ENCODE measurements around the gene ARF3. TPM values are rescaled to one million over a fixed set of nuclear protein-coding genes. Genes with fewer than 3 reads are reported as not detected.

ARF3 gene
- polyA plus RNA-seq (ENCODE audit: low read depth in 6 of 6) = 10 to 100 TPM; 21.7 to 40.3 (median 25.8) TPM

- DNase-seq (peak; percentile 89), ATAC-seq (ENCODE audit: low read depth in 2 of 2) (peak; percentile 88 to 89)
- Mint-ChIP-seq H3K9me3 (no peaks in the 10 kb centered on the region), H3K27ac (peak within 1 kb of the TSS; percentile 89 to 97 (median 94)), H3K4me3 (peak within 1 kb of the TSS; percentile 94 to 99 (median 96)), H3K27me3 (peaks cover 4 to 16% (median 14%) of the 10 kb centered on the region in 3 donors), H3K36me3 (no peaks in the 10 kb centered on the region), H3K4me1 (peaks cover 42 to 54% (median 45%) of the 10 kb centered on the region in 3 donors)
Observed at GRCh38 chr12:48957141-48958048, at the start of gene ARF3. TSS of gene ARF3 (minus strand) at chr12:48957487. CDS start at chr12:48941095, 16,392 bp downstream.

DNA sequence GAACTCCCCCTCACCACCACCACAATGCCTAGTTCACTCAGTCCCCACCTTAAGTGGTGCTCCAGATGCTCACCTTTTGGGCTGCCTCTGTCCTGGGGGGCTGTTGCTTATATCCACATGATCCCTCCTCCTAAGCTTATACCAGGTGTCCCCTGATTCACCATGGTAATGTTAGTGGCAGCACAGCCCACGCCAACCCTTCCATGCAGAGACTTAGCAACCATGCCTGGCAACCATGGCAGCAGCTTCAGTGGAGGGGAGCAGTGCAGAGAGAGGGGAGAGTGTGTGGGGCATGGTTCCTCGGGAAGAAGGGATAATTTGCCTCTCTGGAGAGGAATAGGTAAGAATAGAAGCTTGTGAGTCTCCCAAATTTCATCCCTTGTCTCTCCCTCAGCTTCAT is 43.1 kb upstream of the ARF3 start:
- Mint-ChIP-seq H3K36me3 (peaks cover 27% of the 10 kb centered on the region in 2 donors), H3K4me3 (peak overlapping the region in 2 of 8 donors; percentile 39 to 82), H3K9me3 (no peaks in the 10 kb centered on the region), H3K27me3 (peaks cover 13 to 46% (median 38%) of the 10 kb centered on the region in 3 donors), H3K27ac (no peak overlapping the region), H3K4me1 (peaks cover 29 to 43% (median 42%) of the 10 kb centered on the region in 3 donors)
- no peak for ATAC-seq (ENCODE audit: low read depth in 2 of 2)
- no peak for DNase-seq

GRCh38 chr12:48999371-49000131 is 42.3 kb upstream of the ARF3 start, which contains the start of gene DDN:
TSS of gene DDN (minus strand) at chr12:48999375. CDS start at chr12:48999287, 88 bp downstream.
- Mint-ChIP-seq H3K27me3 (peaks cover 13 to 54% (median 46%) of the 10 kb centered on the region in 3 donors), H3K9me3 (no peaks in the 10 kb centered on the region), H3K4me1 (peaks cover 36 to 48% (median 46%) of the 10 kb centered on the region in 3 donors), H3K36me3 (peaks cover 19% of the 10 kb centered on the region in 2 donors), H3K4me3 (peak within 1 kb of the TSS; percentile 73 to 90 (median 84)), H3K27ac (peak within 1 kb of the TSS in 5 of 6 donors; percentile 58 to 89 (median 87))
- peak; percentile 49 for DNase-seq
- ATAC-seq (ENCODE audit: low read depth in 2 of 2) = peak; percentile 31 to 35

DNA sequence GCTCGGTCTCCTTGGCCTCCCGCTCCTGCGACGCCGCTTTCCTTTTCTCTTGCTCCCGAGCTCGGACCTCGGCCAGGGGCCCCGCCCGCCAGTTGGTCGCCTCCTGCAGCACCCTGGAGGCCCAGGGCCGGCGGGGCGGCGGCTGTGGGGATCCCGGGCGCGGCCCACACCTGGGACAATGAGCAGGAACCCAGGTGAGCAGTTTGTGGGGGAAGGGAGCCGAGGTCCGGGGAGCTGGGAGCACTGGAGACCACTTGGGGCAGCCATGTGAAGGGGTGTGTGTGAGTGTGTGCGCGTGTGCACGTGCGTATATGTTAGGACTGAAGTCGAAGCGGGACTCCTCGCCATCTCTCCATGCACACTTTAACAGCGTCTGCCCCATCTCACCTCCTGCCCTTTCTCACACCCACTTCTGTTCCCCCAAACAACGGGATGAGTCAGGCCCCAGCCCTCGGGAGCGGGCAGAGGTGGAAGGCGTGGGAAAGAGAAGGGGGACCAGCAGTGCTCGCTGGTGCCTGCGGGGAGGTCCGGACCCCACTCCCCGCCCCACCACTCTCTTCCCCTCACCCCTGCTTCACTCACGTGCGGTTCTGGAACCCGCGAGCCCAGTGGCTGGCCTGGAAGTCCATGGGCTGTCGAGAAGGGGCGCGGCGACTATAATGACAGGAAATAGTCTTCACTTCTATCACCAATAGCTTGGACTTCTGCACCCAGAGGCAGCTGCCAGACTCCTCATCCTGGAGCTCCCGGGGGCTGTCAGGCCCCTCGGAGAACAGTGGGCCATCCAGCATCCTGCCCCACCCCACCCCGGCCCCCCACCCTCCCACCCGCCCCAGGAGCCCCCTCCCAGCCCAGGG is 41.4 kb upstream of the ARF3 start:
- Mint-ChIP-seq H3K9me3 (no peaks in the 10 kb centered on the region), H3K27me3 (peaks cover 20 to 61% (median 55%) of the 10 kb centered on the region in 3 donors), H3K4me1 (peaks cover 39 to 48% (median 46%) of the 10 kb centered on the region in 3 donors), H3K4me3 (peak overlapping the region; percentile 73 to 90 (median 84)), H3K36me3 (peaks cover 13 to 14% of the 10 kb centered on the region in 2 donors), H3K27ac (peak overlapping the region in 4 of 6 donors; percentile 6 to 79 (median 52))
- peak; percentile 29 for DNase-seq
- ATAC-seq (ENCODE audit: low read depth in 2 of 2) = peak in 1 of 2 donors; percentile 9

DNA sequence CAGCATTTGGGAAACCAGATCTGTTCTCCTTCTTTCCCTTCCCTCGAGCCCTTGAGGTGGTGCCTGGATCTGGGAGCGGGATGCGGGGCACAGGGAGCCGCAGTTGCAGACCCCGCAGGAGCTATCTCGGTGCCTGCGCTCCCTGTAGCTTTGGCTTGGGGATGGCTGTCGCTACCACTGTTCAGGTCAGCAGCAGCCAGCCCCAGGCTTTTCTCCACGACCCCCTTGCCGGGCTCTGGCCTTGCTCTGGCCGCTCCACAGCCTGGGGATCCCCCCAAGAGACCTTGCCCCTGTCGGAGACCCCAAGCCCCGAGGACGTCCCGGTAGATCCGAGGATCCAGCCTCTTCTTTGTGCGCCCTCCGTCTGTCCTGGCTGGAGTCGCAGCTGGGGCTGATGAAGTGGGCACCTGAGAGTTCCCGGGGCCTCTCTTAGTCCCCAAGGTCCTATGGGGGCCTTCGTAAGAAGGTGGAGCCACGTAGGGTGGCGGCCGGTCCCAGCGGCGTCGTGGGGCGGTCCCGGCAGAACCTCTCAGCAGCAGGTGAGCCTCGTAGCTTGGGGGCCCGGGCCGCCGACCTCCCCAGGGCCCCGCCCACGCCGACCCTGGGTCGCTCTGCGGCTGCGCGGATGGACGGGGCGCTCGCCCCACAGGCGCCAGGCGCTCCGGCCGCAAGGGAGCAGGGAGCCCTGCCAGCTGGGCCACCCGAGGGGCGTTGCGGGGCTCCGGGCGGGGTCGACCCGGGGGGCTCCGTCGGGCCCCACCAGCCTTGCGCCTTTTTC is 40.6 kb upstream of the ARF3 start:
- H3K27ac Mint-ChIP-seq = peak overlapping the region; percentile 38 to 96 (median 89)
- H3K4me1 Mint-ChIP-seq = peaks cover 39 to 48% (median 46%) of the 10 kb centered on the region in 3 donors
- peaks cover 0 to 2% (median 0%) of the 10 kb centered on the region in 7 donors for H3K9me3 Mint-ChIP-seq
- ATAC-seq (ENCODE audit: low read depth in 2 of 2) (peak; percentile 26 to 40), DNase-seq (peak; percentile 67)
- peaks cover 11% of the 10 kb centered on the region in 2 donors for H3K36me3 Mint-ChIP-seq
- H3K27me3 Mint-ChIP-seq = peaks cover 25 to 62% (median 61%) of the 10 kb centered on the region in 3 donors
- H3K4me3 Mint-ChIP-seq = peak overlapping the region; percentile 77 to 91 (median 84)

GRCh38 chr12:48996794-48997718 is 39.8 kb upstream of the ARF3 start:
- Mint-ChIP-seq H3K27me3 (peaks cover 24 to 61% (median 58%) of the 10 kb centered on the region in 3 donors), H3K4me1 (peaks cover 39 to 48% (median 46%) of the 10 kb centered on the region in 3 donors), H3K4me3 (peak overlapping the region; percentile 77 to 91 (median 84)), H3K9me3 (peaks cover 0 to 2% (median 0%) of the 10 kb centered on the region in 7 donors), H3K27ac (peak overlapping the region; percentile 38 to 96 (median 89)), H3K36me3 (peaks cover 3% of the 10 kb centered on the region in 2 donors)
- ATAC-seq (ENCODE audit: low read depth in 2 of 2) = peak; percentile 81 to 83
- peak; percentile 84 for DNase-seq

DNA sequence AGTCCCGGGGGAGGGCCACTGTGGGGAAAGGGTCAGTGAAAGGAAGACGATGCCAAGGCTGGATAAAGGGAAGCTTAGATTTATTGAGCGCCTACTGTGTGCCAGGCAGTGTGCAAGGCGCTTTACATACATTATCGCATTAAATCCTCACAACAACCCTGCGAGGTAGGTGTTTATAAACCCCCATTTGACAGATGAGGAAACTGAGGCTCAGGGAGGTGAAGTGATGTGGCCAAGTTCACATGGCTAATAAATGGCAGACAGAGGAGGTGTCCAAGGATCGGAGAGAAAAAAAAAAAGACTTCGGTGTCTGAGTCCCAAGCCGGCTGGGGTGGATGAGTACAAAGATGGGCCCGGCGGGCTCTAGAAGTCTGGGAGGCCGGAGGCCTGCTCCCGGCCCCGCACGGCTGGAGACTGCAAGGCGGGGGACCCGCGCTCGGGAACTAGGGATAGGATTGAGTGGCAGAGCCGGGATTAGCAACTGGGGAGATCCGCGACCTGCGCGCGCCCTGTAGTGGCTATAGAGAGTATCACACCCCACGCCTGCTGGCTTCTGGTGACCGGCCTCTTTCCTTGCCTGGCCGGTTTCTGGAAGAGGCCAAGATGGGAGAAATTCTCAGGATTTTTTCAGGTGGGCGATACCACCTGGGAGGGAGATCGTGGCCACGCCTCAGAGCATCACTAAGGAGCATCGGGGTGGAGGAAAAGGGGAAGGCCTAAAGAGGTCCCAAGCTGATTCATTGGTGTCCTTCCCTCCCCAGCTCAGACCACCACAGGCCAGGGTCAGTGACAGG is 38.0 kb upstream of the ARF3 start:
- H3K36me3 Mint-ChIP-seq = no peaks in the 10 kb centered on the region
- ATAC-seq (ENCODE audit: low read depth in 2 of 2) = no peak
- peaks cover 0 to 2% (median 0%) of the 10 kb centered on the region in 7 donors for H3K9me3 Mint-ChIP-seq
- peak overlapping the region in 5 of 6 donors; percentile 69 to 90 (median 86) for H3K27ac Mint-ChIP-seq
- DNase-seq = peak; percentile 45
- H3K27me3 Mint-ChIP-seq = peaks cover 27 to 60% (median 53%) of the 10 kb centered on the region in 3 donors
- peaks cover 37 to 46% (median 39%) of the 10 kb centered on the region in 3 donors for H3K4me1 Mint-ChIP-seq
- peak overlapping the region; percentile 35 to 87 (median 84) for H3K4me3 Mint-ChIP-seq

DNA sequence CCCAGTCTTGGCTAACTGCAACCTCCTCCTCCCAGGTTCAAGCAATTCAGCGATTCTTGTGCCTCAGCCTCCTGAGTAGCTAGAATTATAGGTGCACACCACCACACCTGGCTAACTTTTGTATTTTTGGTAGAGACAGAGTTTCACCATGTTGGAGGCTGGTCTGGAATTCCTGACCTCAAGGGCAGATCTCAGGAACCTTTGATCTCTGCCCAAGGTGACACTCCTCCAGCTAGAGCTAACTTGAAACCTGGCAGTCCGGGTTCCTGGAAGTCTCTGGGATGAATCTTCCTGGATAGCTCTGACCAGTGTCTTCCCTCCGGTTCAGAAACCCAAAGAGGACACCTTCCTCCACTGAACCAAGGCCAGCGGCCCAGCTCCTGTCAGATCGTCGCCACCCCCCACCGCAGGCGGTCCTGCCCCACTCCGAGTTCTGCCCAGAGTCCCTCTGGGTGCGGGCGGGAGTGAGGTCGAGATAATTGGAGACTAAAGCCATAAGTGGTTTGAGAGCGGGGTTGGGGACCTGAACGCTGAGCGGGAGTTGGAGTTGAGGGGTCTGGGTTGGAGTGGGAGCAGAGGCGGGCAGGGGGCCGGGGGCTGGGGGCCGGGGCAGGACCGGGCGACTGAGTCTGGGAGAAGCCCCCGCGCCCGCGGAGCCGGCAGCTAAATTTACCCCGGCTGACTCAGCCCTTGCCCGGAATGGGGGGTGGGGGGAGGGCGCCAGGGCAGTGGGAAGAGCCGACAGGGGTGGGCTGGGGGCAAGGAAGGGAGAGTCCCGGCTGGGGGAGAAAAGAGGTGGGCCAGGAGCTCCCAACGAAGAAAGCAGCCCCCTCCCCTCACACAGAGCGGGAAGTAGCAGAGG is 37.2 kb upstream of the ARF3 start:
- peak overlapping the region in 1 of 6 donors; percentile 88 for H3K27ac Mint-ChIP-seq
- H3K9me3 Mint-ChIP-seq = peaks cover 0 to 2% (median 0%) of the 10 kb centered on the region in 7 donors
- no peak for DNase-seq
- peaks cover 28 to 61% (median 53%) of the 10 kb centered on the region in 3 donors for H3K27me3 Mint-ChIP-seq
- ATAC-seq (ENCODE audit: low read depth in 2 of 2) = no peak
- no peaks in the 10 kb centered on the region for H3K36me3 Mint-ChIP-seq
- peak overlapping the region in 1 of 8 donors; percentile 35 for H3K4me3 Mint-ChIP-seq
- peaks cover 29 to 37% (median 33%) of the 10 kb centered on the region in 3 donors for H3K4me1 Mint-ChIP-seq

DNA sequence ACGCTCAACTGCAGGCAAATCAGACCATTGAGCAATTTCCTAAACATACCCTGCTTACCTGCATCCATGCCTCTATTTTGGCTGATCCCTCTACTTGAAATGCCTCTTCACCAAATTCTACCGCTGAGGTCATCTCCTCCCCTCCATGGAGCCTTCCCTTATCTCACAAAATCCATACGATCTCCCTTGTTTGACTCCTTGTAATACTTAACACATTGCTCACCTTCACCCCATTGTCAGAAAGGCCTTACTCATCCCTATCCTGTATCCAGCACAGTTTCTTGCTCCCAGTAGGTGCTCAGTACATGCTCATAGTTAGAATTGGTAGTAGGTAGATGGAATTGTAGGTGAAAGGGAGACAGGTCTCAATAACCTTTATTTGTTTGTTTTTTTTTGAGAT is 36.5 kb upstream of the ARF3 start:
- ATAC-seq (ENCODE audit: low read depth in 2 of 2) (no peak), DNase-seq (no peak)
- Mint-ChIP-seq H3K9me3 (peaks cover 0 to 2% (median 0%) of the 10 kb centered on the region in 7 donors), H3K4me1 (peaks cover 24 to 32% (median 30%) of the 10 kb centered on the region in 3 donors), H3K4me3 (no peak overlapping the region), H3K27me3 (peaks cover 35 to 64% (median 57%) of the 10 kb centered on the region in 3 donors), H3K27ac (peak overlapping the region in 1 of 6 donors; percentile 50), H3K36me3 (no peaks in the 10 kb centered on the region)
